ENCODE results near the gene AGPAT4.

DNA sequence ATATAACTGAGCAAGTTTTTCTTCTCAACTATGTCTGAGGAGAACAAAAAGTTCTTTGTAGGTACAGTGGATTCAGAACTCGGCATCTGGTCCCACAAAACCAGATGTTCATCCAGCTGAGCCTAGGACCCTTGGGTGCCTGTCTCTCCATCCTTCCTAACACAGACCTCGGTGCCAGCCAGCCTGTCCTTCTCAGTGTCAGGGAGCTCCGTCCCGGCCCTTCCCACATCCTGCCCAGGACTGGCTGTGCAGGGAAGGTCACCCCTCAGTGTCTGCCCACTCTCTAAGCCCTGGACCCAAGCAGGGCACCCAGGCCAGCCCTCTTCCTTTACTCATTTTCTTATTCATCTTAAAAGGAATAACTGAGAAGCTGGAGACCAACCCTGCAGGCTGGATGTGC lies 32.0 kb upstream of the AGPAT4 start:
- TF ChIP-seq POLR2AphosphoS5 (IDR thresholded peaks at IDR 0.05; ENCODE audit: borderline replicate concordance, low read depth, low read length) (no peak), EZH2 (IDR thresholded peaks at IDR 0.05) (no peak), FOXP2 (optimal IDR thresholded peaks at IDR 0.05; ENCODE audit: control extremely low read depth, extremely low read length, insufficient read depth) (no peak)

Measured in SK-N-MC (cell line).